SKM-1 (cell line): ENCODE results near the gene ALLC.
A peak's percentile ranks its signal among the peaks of the same experiment; 100 is the strongest.

Experiments
- DNase-seq: peaks from one replicate; lab custom pipeline; 2025; ENCODE audit not compliant: unreplicated experiment; lab: John Stamatoyannopoulos, UW

ALLC gene

DNA sequence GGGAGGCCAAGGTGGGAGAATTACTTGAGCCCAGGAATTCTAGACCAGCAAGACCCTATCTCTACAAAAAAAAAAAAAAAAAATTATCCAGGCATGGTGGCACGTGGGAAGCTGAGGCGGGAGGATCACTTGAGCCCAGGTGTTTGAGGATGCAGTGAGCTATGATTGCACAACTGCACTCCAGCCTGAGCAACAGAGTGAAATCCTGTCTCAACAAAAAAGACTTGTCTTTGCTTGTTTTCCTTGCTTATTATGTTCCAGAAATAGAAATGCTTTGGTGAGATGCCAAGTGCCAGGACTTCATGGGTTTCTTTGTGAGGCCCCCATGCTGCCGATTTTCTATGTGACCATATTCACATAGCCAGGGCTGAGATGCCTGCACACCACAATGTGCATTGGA is 54.4 kb downstream of the ALLC start:
- DNase-seq: no peak

DNA sequence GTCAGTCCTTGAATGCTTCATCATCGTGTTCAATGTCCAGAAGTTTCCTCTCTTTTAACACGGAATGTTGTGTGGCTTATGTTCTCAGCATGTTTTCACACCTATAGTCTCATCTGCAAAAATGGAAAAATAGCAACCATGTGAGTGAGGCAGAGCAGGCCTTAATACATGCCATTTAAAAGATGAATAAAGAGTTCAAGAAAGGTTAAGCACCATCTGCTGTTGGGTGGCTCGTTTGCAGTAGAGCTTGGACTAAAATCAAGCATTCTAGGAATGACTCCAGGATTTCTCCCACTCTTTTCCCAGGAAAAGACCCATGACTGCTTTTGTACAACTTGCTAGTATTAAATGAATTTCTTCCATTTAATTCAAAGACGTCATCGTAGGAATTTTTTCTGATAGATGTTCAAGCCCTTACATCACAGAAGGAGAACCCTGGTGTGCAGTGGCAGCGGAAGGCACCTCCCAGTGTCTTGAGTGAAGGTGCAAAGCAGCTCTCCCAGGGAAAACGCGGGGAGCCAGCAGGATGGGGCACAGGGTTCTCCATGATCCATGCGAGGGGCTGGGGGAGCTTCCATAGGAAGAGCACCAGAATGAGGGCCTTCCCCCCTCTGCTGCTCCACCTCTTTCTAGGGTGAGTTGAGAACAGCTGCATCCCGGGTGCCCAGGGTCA is 55.0 kb downstream of the ALLC start:
- DNase-seq: no peak

DNA sequence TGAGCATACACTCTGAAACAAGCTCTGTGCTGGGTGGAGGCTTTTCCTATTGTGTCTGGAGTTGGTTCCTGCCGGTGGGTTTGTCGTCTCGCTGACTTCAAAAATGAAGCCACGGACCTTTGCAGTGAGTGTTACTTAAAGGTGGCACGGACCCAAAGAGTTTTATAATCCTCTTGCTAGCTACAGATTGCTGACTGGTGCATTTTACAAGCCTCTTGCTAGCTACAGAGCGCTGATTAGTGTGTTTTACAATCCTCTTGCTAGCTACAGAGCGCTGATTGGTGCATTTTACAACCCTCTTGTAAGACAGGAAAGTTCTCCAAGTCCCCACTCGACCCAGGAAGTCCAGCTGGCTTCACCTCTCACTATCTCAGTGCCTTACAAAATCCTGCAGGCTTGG is 60.7 kb downstream of the ALLC start:
- DNase-seq: no peak

DNA sequence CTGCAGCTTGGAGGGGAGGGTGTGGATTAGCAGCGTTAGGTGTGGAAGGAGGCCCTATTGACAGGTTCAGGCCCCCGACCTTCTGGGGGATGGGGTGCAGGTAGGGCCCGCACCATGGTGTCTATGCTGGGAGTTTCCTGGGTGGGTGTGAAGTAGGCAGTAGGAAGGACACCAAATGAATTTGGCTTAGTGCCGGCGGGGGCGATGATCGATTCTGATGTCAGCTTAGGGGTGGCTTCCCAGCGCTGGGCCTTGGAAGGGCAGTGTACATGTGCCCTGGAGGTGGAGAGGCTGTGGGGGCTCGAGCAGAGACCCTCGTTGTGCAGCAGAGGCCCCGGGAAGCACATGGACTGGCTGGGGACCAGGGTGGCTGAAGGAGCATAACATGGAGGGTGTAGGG is 67.0 kb downstream of the ALLC start:
- DNase-seq: no peak

DNA sequence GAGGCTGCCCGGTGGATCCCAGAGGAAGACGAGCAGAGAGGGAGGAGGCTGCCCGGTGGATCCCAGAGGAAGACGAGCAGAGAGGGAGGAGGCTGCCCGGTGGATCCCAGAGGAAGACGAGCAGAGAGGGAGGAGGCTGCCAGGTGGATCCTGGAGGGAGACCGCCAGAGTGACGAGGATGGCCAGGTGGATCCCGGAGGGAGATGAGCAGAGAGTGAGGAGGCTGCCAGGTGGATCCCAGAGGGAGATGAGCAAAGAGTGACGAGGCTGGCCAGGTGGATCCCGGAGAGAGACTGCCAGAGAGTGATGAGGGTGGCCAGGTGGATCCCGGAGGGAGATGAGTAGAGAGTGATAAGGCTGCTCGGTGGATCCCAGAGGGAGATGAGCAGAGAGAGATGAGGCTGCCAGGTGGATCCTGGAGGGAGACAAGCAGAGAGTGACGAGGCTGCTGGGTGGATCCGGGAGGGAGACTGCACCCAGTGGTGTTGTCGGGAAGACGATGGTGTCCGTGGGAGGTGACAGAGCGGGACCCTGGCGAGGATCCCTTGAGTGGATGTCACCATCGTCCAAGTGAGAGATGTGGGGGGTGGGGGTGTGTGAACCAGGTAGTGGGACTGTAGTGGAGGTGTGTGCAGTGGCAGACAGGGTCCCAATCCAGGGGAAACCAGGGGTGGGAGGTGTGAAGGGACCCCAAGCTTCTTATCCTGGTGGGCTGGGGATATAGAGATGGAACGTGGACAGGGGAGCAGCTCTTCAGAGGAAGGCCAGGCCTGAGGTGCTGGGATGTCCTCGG is 67.7 kb downstream of the ALLC start:
- DNase-seq: no peak

DNA sequence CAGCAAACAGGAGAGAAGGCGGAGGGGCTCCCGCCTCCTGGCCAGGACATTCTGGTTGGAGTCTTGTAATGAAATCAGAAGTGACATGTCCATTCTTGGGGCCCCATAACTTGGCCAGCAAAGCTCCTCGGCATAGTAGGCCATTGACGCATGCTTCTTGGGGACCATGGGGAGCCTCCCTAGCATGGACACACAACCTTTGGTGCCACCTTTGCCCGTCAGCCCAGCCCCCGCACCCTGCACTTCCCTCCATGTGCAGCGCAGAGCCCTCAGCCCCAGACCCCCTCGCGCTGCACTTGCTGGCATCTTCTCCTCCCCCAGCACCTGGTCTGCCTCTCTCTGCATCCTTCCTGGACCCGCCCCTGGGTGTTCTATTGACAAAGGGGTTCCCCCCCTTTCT is 68.5 kb downstream of the ALLC start:
- DNase-seq: no peak

DNA sequence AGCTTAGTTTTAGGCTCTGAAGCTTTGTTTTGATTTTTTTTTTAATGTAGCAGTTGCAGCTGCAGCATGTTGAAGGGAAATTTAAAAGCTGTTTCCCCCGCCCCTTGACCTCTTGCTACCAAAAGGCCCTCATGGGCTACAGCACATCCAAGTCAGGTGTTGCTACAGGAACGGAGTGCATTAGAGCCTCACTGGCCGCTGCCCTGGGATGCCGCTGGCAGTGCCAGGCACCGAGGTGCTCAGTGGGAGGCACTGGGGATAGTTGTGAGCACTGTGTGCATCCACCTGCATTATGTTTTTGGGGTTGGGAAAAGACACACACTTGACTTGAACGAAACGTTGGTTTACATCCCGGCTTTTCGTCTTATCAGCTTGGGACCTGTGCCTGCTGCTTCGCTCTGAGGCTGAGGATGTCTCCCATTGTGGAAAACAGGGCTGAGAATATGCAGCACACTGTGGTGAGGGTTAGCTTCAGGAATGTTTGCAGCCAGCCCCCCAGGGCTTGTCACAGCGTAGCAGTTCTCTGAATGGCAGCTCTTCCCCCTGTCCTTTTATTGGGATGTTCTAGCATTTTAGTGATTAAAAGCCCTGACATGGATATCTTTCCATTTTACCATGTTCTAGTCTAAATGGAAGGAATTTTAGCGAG is 69.5 kb downstream of the ALLC start:
- no peak for DNase-seq

DNA sequence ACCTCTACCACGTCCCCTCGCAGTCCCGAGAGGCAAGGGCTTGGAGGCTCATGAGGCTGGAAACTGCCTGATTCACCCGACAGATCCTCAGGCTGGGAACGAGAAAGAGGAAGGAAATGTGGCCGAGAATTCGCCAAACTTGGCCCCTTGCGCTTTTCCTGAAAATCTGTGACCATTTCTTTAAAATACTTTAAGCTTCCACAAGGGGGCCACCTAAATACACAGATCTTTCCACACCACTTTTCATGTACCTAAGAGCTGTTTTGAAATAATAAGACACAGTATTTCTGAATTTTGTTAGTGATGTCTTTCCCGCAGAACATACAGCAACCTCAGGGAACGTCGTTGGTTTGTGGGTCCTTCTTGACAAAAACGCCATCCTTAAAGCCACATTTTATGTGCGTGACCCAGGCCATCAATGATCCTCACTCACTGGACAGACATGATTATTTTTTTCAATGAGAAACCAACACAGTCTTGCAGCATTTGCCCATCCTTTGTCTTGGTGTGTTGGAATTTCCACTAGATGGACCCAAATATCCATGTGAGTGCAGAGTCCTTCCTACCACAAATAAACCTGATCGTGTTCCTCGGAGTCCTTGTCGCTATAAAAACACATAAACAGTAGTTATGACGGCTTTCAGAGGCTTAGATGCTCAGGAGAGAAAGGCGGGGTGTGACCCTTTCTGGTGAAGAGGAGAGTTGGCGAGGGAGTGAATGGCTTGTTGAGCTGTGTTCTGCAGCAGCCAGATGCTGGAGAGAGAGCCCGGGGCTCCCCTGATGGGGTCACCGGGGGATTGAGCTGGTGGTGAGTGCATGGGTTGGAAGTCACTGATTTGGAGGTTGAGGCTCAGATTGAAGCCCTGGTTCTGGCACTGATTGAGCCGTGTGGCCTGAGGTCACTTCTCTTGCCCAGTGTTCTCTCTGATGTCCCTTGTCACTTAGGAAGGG is 70.4 kb downstream of the ALLC start:
- DNase-seq: peak; percentile 62

DNA sequence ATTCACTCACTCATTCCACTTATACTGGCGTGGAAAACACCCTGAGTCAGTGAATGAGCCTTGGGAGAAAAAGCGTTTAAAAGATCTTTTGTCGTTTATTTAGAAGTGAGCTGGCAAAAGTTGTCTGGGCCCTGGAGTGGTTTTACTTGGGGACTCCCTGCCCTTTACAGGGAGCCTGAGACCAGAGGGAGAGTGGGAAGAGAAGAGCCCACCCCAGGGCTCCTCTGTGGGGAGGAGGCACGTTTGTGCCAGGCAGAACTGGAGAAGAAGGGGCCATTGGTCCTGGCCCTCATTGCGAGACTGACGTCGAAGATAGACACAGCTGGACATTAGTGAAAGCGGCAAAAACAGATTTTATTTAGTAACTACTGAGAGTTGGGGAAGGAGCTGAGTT is 71.1 kb downstream of the ALLC start:
- DNase-seq: no peak

DNA sequence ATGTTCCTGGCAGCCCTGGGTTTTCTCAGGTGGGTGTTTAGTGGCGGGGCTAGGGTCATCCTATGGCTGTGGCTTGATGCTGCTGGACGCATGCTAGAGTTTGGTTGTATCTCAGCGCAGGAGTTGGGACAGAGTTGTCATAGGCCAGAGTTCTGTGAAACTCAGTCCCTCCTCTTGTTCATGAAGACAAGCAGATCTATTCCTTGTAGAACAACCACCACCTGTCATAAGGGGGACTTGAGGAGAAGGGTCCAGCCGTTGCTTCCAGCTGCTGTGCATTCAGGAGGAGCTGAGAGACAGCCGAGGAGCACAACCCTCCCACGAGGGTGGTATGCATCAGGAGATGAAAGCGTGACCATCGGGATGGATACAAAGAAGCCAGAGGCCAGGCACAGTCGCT is 71.8 kb downstream of the ALLC start:
- DNase-seq: no peak

DNA sequence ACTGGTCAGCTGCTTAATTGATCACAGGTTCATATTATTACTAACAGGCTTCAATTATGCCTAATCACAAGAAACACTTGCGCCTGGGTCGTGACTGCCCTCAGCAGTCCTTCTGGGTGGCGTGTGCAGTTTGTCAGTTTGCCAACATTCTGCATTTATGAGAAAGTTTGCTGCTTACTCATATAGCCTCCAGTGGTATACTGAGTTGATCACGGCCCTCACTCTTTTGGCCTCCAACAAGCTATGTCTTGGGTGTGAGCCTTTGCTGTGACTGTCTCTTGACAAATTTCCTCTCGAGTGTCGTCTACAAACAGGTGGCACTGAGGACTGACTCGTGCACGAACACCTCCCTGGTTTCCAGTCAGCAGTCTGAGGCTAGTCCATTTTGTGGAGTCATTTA is 72.6 kb downstream of the ALLC start:
- DNase-seq: no peak

DNA sequence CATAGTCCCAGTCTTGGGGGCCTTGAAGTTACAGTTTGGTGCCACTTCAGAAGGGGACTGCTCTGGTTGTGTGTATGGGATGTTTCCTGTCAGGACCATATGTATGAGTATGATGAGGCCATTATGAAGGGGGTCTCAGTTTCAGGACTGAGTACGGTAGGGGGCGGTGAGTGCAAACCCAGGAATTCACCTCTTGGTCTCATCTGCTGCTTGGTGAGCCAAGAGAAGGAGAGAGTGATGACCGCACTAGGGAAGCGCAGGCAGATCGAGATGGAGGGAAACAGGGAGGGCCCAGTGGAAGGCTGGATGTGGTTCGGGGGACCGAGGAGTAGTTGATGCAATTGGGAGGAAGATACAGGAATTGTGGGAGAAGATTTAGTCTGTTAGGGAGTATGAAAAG is 73.8 kb downstream of the ALLC start:
- no peak for DNase-seq

DNA sequence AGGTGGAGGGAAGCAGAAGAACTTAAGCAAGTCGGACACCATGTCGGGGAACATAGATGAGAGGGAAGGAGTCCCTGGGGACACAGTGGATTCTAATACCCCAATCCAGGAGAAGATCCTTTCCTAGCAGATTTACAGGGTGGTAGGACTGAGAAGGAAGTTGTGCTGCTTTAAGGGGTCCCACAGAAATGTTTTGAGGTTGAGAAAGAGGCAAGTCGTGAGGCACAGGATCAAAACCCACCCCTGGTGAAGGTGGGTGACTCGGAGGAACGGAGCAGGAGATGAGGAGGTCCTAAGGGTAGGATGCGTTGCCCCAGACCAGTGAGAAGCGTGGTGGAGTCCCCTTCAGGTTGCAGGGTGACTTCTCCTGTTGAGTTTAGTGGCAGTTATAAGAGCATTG is 78.1 kb downstream of the ALLC start:
- DNase-seq: no peak

DNA sequence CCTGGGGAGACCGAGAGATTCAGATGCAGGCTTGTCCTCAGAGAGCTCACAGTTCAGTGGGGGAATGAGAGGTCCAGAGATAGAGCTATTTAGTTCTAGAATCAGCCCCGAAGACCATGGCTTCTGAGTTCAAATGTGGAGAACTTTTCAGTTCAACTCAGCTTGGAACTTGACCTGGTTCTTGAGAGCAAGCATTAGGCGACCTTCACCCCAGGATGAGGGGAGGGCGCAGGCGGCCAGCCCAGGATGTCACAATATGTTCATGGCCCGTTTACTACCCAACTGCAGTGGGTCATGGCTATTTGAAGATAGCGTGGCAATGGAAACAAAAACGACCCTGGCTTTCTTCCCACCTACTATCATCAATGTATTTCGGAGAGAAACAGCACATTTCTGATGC is 79.1 kb downstream of the ALLC start:
- no peak for DNase-seq

DNA sequence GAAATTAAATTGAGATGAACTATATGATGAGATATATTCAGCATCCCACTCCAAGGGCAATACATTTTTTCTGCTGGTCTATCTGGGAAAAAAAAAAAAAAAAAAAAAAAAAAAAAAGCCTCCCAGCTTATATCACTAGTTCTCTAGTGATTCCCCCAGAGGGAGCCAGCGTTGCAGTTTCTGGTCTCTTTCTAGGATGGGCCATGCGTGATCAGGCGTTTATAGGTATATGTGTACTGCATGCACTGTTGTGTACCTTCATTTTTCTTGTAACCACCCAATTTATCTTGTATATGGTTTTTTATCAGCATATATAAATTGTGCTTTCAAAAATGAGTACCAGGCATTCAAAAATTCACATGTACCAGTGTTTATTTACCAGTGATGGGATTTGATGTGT is 80.5 kb downstream of the ALLC start:
- DNase-seq: peak; percentile 4

DNA sequence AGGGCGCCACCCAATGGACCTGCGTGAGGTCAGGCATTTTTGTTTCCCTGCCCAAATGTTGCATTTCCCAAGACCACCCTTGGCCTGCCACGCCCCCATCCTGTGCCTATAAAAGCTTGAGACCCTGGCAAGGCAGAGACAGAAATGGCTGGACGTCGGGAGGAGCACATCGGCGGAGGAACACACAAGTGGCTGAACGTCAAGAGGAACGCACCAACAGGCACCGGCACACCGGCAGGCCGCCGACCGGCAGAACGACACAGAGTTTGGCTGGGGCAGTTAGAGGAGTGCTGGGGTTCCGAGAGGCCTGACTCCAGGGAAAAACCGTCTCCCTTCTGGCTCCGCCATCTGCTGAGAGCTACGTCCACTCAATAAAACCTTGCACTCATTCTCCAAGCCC is 81.3 kb downstream of the ALLC start:
- DNase-seq: no peak

DNA sequence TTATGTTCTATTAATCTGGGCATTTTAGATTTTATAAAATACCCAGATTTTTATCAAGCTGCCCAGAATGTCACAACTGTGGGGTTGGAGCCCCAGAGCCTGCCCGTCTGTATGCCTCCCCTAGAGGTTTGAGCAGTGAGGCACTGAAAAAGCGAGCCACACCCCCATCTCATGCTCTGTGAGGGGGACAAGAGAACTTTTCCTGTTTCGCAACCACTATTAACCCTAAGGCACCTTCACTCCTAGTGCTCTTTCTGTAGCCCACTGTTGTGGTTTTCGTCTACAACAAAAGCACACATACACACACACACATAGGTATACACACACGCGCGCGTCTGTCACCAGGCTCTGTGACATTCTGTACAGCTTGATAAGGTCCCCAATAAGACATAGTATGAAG is 83.4 kb downstream of the ALLC start:
- no peak for DNase-seq

DNA sequence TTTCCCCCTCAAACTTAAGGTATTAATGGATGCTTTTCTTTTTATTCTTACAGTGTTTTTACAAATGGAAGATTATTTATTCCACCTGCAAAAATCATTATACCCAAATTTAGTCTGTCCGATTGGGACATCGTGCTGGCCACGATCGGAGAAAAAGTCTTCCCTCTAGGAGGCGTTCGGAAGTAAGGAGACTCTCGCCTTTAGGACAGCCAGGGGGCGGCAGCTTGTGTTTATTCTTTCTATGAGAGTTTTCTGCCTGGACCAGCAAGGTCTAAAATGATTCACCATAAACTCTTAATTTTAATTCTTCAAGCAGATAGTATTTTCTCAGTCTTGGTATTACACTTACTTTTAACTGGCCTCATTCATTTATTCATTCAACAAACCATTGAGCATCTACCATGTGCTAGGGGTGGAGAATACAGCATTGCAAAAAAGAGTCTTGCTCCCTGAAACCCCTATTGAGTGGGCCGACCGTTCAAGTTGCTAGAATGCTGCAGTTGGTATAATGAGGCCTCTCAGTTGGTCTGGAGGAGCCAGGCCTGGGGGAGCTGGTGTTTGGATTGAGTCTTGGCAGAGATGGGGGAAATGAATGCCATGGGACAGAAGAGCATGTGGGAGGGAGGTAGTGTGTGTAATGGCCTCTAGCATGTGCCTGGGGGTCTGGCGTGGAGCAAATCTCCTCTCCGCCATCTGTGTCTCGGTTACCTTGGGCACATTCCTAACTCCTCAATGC is 84.0 kb downstream of the ALLC start:
- no peak for DNase-seq

DNA sequence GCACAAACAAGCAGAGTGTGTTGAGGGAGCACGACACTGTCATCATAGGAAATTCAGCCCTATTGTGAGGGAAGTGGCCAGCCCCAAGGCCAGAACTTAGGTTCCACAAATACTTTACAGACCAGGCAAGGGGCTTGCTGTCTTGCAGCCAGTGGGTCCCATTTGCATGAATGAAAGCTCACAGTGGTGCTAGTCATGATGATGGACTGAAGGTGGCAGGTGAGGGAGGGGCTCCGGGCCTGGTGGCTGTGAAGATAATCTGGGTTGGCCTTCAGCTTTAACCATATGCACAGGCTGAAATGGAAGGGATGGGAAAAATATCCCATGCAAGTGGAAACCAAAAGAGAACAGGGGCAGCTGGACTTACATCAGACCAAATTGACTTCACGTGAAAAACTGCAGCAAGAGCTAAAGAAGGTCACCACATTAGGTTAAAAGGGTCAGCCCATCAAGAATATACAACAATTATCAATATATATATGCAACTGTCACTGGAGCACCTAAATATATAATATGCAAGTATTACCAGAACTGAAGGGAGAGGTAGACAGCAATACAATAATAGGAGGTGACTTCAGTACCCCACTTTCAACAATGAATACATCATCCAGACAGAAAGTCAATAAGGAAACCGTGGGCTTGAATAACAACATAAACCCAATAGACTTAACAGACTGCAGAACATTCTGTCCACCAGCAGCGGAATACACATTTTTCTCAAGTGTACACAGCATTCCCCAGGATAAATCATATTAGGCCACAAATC is 84.9 kb downstream of the ALLC start:
- no peak for DNase-seq
